PC-9 (cell line): Measurements from ENCODE around the gene DMWD. TPM values are rescaled to one million over a fixed set of nuclear protein-coding genes. Genes with fewer than 3 reads are reported as not detected.

Experiments used
- BruUV-seq: library from RNA; stranded (reverse); fragments of 400-500 nt; replicated peaks from 2 replicates; lab custom pipeline; 2021; lab: Mats Ljungman, UMichigan
- CTCF ChIA-PET: fragments of 300-600 bp; sonication (Branson Sonifier 250); formaldehyde crosslinking; loops from one replicate; lab custom pipeline; 2022; ENCODE audit warnings: antibody characterized with exemption; lab: Charles Lee
- POLR2A ChIA-PET: fragments of 300-600 bp; sonication (Branson Sonifier 250); formaldehyde crosslinking; loops from one replicate; lab custom pipeline; 2022; ENCODE audit warnings: antibody characterized with exemption; ENCODE audit not compliant: unreplicated experiment; lab: Charles Lee
- DNase-seq, 2 experiments: peaks; one replicate each; pipeline versions ENCODE4 v3.0.0 to v3.0.0-alpha.2; 2015 to 2022; ENCODE audit warnings: mixed read lengths in 1 of 2
- H2AFZ ChIP-seq: fragments of 200-600 bp; sonication (generic); 2 replicates; pipeline ENCODE4 v1.8.1; 2017; ENCODE audit warnings: antibody characterized with exemption
- H3F3A ChIP-seq: fragments of 200-600 bp; sonication (generic); 2 replicates; pipeline ENCODE4 v1.8.1; 2017; ENCODE audit warnings: antibody characterized with exemption, mild to moderate bottlenecking, low read depth; ENCODE audit not compliant: insufficient read depth
- H3K27ac ChIP-seq: fragments of 200-600 bp; sonication (generic); 2 replicates; pipeline ENCODE4 v1.6.1; 2016; ENCODE audit warnings: mixed run types
- H3K27me3 ChIP-seq: fragments of 200-600 bp; sonication (generic); 2 replicates; pipeline ENCODE4 v1.6.1; 2016; ENCODE audit warnings: low read depth, mixed run types; ENCODE audit not compliant: insufficient read depth
- H3K36me3 ChIP-seq: fragments of 200-600 bp; sonication (generic); 2 replicates; pipeline ENCODE4 v1.6.1; 2016; ENCODE audit warnings: low read depth, mixed run types
- H3K4me1 ChIP-seq: fragments of 200-600 bp; sonication (generic); replicated peaks from 2 replicates; pipeline ENCODE4 v1.6.1; 2016; ENCODE audit warnings: mixed run types; ENCODE audit not compliant: insufficient read depth
- H3K4me2 ChIP-seq: fragments of 200-600 bp; sonication (generic); 2 replicates; pipeline ENCODE4 v1.6.1; 2017; ENCODE audit warnings: mixed run types
- H3K4me3 ChIP-seq: fragments of 200-600 bp; sonication (generic); 2 replicates; pipeline ENCODE4 v1.6.1; 2016; ENCODE audit warnings: mixed run types
- H3K79me2 ChIP-seq: fragments of 200-600 bp; sonication (generic); 2 replicates; pipeline ENCODE4 v1.6.1; 2017; ENCODE audit warnings: low read depth, mixed run types
- H3K9me2 ChIP-seq: fragments of 200-600 bp; sonication (generic); 2 replicates; pipeline ENCODE4 v1.8.1; 2017; ENCODE audit warnings: mild to moderate bottlenecking; ENCODE audit not compliant: insufficient read depth
- H3K9me3 ChIP-seq: fragments of 200-600 bp; sonication (generic); 2 replicates; pipeline ENCODE4 v1.8.1; 2016; ENCODE audit warnings: low read depth; ENCODE audit not compliant: insufficient read depth
- H4K20me1 ChIP-seq: fragments of 200-600 bp; sonication (generic); 2 replicates; pipeline ENCODE4 v1.8.1; 2017; ENCODE audit not compliant: insufficient read depth
- CTCF ChIP-seq: fragments of 200-600 bp; sonication (generic); conservative IDR thresholded peaks from 2 replicates; pipeline ENCODE4 v1.6.1; 2017; ENCODE audit warnings: mixed run types, antibody characterized with exemption, mild to moderate bottlenecking, moderate library complexity
- EZH2 ChIP-seq: fragments of 200-600 bp; sonication (generic); IDR thresholded peaks from 2 replicates; pipeline ENCODE4 v1.8.0; 2017; ENCODE audit warnings: antibody characterized with exemption, low read depth
- intact Hi-C: fragments of 100-400 bp; cut with micrococcal nuclease; formaldehyde crosslinking; loops from one replicate; pipeline ENCODE4 v1.10.0; 2022; ENCODE audit not compliant: unreplicated experiment
- total RNA-seq: library from RNA; stranded (reverse); gene quantifications from 2 replicates; pipeline ENCODE4 v1.2.3, GENCODE V29; 2021

DMWD gene
- total RNA-seq, 1 experiment from 2014 or later = 66.7 TPM

DNA sequence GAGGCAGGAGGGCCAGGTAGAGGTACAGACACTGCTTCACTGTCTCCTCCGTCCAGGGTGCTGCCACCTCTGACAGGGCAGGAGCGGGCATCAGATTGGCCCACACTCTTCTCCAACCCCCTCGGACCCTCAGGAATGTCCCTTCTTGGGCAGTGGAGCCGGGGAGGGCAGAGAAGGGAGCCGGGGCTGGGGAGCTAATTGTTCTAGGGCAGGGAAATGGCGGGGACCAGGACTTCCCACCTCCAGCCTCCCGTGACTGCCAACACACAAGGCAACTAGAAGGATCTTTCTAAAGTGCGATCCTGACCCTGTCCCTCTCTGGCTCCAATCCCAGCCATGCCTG lies 32.6 kb upstream of the DMWD start:
- POLR2A ChIA-PET = no interaction called here

DNA sequence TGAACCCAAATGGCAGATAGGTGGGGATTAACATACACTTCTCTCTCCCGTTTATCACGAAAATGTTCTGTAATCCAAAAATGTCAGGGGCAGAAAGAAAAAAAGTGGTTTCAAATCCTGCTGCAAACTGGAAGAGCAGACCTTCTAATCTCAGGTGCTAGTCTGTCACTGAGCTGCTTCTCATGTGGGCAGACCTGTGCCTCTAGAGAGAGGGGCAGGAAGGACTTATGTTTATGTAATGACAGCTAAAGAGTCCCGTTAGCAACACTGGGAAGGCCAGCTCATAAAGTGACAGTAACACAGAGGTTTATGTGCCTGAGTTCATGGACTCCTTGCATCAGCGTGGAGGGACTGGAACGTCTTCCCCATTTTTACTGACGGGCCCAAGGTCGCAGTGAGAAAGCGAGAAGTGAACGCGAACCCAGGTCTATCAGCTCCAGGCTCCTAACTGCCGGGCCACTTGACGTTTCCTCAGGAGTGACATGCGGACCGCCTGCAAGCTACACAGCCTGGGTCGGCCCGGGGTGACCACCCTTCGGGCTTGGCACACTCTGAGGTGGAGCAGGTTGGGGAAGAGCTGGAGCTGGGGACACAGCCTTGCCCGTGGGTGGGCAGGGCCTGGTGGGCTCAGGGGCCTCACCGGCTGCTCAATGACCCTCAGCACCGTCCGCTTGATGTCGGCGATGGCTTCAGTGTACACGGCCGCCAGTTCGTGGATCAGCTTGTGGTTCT lies 32.1 kb upstream of the DMWD start:
- no peak overlapping the region for H3K4me3 ChIP-seq
- H3K36me3 ChIP-seq = no peaks in the 10 kb centered on the region
- H4K20me1 ChIP-seq = no peaks in the 10 kb centered on the region
- POLR2A ChIA-PET = no interaction called here
- no peaks in the 10 kb centered on the region for H3K79me2 ChIP-seq
- DNase-seq = peak in 1 of 2 experiments; percentile 23
- no TSS peak for BruUV-seq
- no peak overlapping the region for H3K4me2 ChIP-seq
- H3F3A ChIP-seq = peaks cover 7% of the 10 kb centered on the region; the same call in 1 of the 2 replicates
- no peaks in the 10 kb centered on the region for H3K9me3 ChIP-seq
- CTCF ChIA-PET = no interaction called here
- H3K27ac ChIP-seq = no peak overlapping the region
- intact Hi-C loops = no loop called here
- TF ChIP-seq CTCF (no peak), EZH2 (no peak)
- H2AFZ ChIP-seq = no peak overlapping the region
- no peaks in the 10 kb centered on the region for H3K9me2 ChIP-seq
- H3K27me3 ChIP-seq = no peaks in the 10 kb centered on the region
- no peaks in the 10 kb centered on the region for H3K4me1 ChIP-seq

More for the DNA sequence above, 32.6 kb upstream of the DMWD start:
- Histone ChIP-seq H3K9me2 (no peaks in the 10 kb centered on the region), H2AFZ (no peak overlapping the region), H3K4me2 (no peak overlapping the region), H3K79me2 (no peaks in the 10 kb centered on the region), H3K9me3 (no peaks in the 10 kb centered on the region), H3K4me1 (no peaks in the 10 kb centered on the region), H3K27ac (no peak overlapping the region), H4K20me1 (peaks cover 3% of the 10 kb centered on the region), H3K4me3 (no peak overlapping the region), H3K27me3 (no peaks in the 10 kb centered on the region), H3K36me3 (no peaks in the 10 kb centered on the region), H3F3A (peaks cover 7% of the 10 kb centered on the region; the same call in 1 of the 2 replicates)
- no peak for DNase-seq
- BruUV-seq = no TSS peak
- CTCF ChIA-PET = no interaction called here
- TF ChIP-seq EZH2 = no peak
- no peak for TF ChIP-seq CTCF
- intact Hi-C loops = no loop called here

DNA sequence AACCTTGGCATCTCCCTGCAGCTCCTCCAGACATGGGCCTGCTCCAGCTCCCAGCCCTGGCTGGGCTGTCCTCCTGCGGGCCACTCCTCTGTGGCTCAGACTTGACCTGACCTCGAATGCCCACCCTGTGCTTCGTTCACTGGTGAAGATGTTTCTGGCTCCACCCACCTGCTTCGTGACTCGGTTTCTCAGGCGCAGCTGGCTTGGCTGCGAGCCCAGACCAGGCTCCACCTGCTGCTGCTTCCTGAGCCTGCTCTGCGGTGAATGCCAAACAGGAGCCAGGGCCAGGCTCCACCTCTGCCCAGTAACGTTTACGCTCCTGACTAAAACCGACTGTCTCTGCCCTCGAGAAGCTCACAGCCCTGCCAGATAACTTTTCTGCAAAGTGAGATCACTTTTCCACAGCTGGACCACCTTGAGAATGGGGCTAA lies 31.4 kb upstream of the DMWD start:
- ChIA-PET POLR2A (no interaction called here), CTCF (no interaction called here)
- Histone ChIP-seq H3K27ac (no peak overlapping the region), H3K4me3 (no peak overlapping the region), H3F3A (peaks cover 7% of the 10 kb centered on the region; the same call in 1 of the 2 replicates), H3K4me1 (no peaks in the 10 kb centered on the region), H3K4me2 (no peak overlapping the region), H4K20me1 (no peaks in the 10 kb centered on the region), H3K9me3 (no peaks in the 10 kb centered on the region), H3K27me3 (no peaks in the 10 kb centered on the region), H3K79me2 (no peaks in the 10 kb centered on the region), H3K9me2 (no peaks in the 10 kb centered on the region), H2AFZ (no peak overlapping the region), H3K36me3 (no peaks in the 10 kb centered on the region)
- peak in 1 of 2 experiments; percentile 35 for DNase-seq
- no TSS peak for BruUV-seq
- intact Hi-C loops = no loop called here
- no peak for TF ChIP-seq CTCF
- no peak for TF ChIP-seq EZH2
